SU-DHL-6 (cell line): ENCODE data around the gene ZSWIM3.

ENCODE experiments used
- H2AFZ ChIP-seq: fragments of 200-600 bp; sonication (generic); 2 replicates; pipeline ENCODE4 v1.6.1; 2014; ENCODE audit warnings: low read depth, mild to moderate bottlenecking, moderate library complexity, mixed read lengths, antibody characterized with exemption, low read length; ENCODE audit not compliant: severe bottlenecking
- H3F3A ChIP-seq: fragments of 200-600 bp; shearing (Covaris generic); 2 replicates; pipeline ENCODE4 v1.6.0; 2016; ENCODE audit warnings: antibody characterized with exemption, mild to moderate bottlenecking; ENCODE audit not compliant: insufficient read depth
- H3K27ac ChIP-seq: fragments of 200-600 bp; sonication (generic); 2 replicates; pipeline ENCODE4 v1.5.1; 2016; ENCODE audit warnings: low read depth, mild to moderate bottlenecking, low read length, moderate library complexity, mixed read lengths
- H3K27me3 ChIP-seq: fragments of 200-600 bp; sonication (generic), shearing (Covaris generic); 2 replicates; pipeline ENCODE4 v1.6.0; 2014; ENCODE audit warnings: mild to moderate bottlenecking, low read length
- H3K36me3 ChIP-seq: fragments of 200-600 bp; sonication (generic); 2 replicates; pipeline ENCODE4 v1.6.1; 2014; ENCODE audit warnings: mild to moderate bottlenecking, low read length, mixed read lengths
- H3K4me2 ChIP-seq: fragments of 300-600, 200-600 bp; shearing (Covaris generic), sonication (generic); 2 replicates; pipeline ENCODE4 v1.6.0; 2014; ENCODE audit warnings: low read length, low read depth, mild to moderate bottlenecking; ENCODE audit not compliant: poor library complexity, severe bottlenecking
- H3K4me3 ChIP-seq: fragments of 200-600 bp; sonication (generic); 2 replicates; pipeline ENCODE4 v1.5.1; 2014; ENCODE audit warnings: antibody characterized with exemption, low read length, mild to moderate bottlenecking, mixed read lengths; ENCODE audit not compliant: insufficient read depth, poor library complexity, severe bottlenecking
- H3K79me2 ChIP-seq: fragments of 200-600 bp; sonication (generic); 2 replicates; pipeline ENCODE4 v1.6.1; 2014; ENCODE audit warnings: mild to moderate bottlenecking, low read length, moderate library complexity; ENCODE audit not compliant: insufficient read depth
- H3K9ac ChIP-seq: fragments of 200-600 bp; sonication (generic); 2 replicates; pipeline ENCODE4 v1.7.0; 2014; ENCODE audit warnings: mild to moderate bottlenecking, low read length
- H3K9me2 ChIP-seq: fragments of 200-600 bp; sonication (generic); replicated peaks from 2 replicates; pipeline ENCODE4 v1.6.1; 2014; ENCODE audit warnings: low read length; ENCODE audit not compliant: insufficient read depth
- H3K9me3 ChIP-seq: fragments of 200-600 bp; sonication (generic); 2 replicates; pipeline ENCODE4 v1.6.1; 2014; ENCODE audit warnings: low read length, mixed read lengths; ENCODE audit not compliant: insufficient read depth
- H4K20me1 ChIP-seq: fragments of 200-600 bp; sonication (generic); 2 replicates; pipeline ENCODE4 v1.6.1; 2014; ENCODE audit warnings: low read depth, mild to moderate bottlenecking, antibody characterized with exemption, low read length, moderate library complexity, mixed read lengths
- EZH2phosphoT487 ChIP-seq: fragments of 200-600 bp; sonication (generic), shearing (Covaris generic); conservative IDR thresholded peaks from 2 replicates; pipeline ENCODE4 v1.6.1; 2018; ENCODE audit warnings: mild to moderate bottlenecking, antibody characterized with exemption, low read length, moderate library complexity, mixed read lengths
- TF ChIP-seq, protein P1 (sequence below): fragments of 200-600 bp; sonication (generic); IDR thresholded peaks from one replicate; pipeline ENCODE4 v1.5.1; 2017; ENCODE audit warnings: antibody characterized with exemption, mild to moderate bottlenecking, low read length, moderate library complexity; ENCODE audit not compliant: insufficient read depth, poor library complexity, severe bottlenecking

ZSWIM3 gene

DNA sequence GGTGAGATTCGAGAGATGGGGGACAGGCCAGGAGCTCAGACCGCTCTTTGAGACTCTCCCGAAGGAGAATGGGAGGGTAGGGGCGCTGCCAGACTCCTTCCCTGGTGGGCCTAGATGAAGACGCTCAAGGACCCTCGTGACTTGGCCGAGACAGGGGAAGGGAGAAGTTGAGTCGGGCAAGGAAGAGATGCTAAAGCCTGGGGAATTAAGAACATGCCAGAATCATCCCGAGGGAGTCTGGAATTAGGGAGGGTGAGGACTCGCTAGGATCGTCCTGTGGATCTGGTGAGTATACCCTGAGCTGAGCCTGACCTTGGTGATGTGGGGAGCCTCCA lies 44.4 kb upstream of the ZSWIM3 start:
- H3K79me2 ChIP-seq, result peaks cover 19% of the 10 kb centered on the region
- peaks cover 27% of the 10 kb centered on the region for H3F3A ChIP-seq
- H2AFZ ChIP-seq, result peak overlapping the region; percentile 58

DNA sequence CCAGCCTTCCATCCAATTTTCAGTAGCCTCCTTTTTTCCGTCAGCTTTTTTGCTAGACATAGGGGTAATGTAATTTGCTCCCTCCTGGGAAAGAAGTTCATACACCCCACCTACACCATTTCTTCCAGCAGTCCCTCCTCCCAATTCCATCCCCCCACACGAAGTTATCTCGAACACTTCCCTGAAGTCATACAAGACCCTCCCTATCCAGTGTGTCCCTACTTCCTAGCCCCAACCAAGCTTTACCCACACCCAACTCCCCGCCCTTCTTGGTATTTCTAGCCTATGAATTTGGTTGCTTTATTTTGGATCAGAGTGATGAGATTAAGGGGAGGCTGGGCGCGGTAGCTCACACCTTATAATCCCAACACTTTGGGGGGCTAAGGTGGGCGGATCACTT lies 43.9 kb upstream of the ZSWIM3 start:
- H3K79me2 ChIP-seq, result peaks cover 19% of the 10 kb centered on the region
- no peaks in the 10 kb centered on the region for H3K9me3 ChIP-seq
- H3K27ac ChIP-seq, result peak overlapping the region; percentile 81
- H4K20me1 ChIP-seq, result no peaks in the 10 kb centered on the region
- H2AFZ ChIP-seq, result no peak overlapping the region
- H3F3A ChIP-seq, result peaks cover 33% of the 10 kb centered on the region
- peak overlapping the region; percentile 73 for H3K4me2 ChIP-seq
- H3K36me3 ChIP-seq, result peaks cover 24% of the 10 kb centered on the region
- no peaks in the 10 kb centered on the region for H3K27me3 ChIP-seq
- peak overlapping the region; percentile 88 for H3K4me3 ChIP-seq
- H3K9me2 ChIP-seq, result no peaks in the 10 kb centered on the region
- H3K9ac ChIP-seq, result peak overlapping the region; percentile 95
- TF ChIP-seq, protein P1, sequence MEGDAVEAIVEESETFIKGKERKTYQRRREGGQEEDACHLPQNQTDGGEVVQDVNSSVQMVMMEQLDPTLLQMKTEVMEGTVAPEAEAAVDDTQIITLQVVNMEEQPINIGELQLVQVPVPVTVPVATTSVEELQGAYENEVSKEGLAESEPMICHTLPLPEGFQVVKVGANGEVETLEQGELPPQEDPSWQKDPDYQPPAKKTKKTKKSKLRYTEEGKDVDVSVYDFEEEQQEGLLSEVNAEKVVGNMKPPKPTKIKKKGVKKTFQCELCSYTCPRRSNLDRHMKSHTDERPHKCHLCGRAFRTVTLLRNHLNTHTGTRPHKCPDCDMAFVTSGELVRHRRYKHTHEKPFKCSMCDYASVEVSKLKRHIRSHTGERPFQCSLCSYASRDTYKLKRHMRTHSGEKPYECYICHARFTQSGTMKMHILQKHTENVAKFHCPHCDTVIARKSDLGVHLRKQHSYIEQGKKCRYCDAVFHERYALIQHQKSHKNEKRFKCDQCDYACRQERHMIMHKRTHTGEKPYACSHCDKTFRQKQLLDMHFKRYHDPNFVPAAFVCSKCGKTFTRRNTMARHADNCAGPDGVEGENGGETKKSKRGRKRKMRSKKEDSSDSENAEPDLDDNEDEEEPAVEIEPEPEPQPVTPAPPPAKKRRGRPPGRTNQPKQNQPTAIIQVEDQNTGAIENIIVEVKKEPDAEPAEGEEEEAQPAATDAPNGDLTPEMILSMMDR, result no peak
- TF ChIP-seq EZH2phosphoT487, result no peak

More for the DNA sequence above, 44.4 kb upstream of the ZSWIM3 start:
- Histone ChIP-seq H4K20me1 (no peaks in the 10 kb centered on the region), H3K27me3 (no peaks in the 10 kb centered on the region), H3K9me2 (no peaks in the 10 kb centered on the region), H3K9ac (peak overlapping the region; percentile 95), H3K4me3 (peak overlapping the region; percentile 88), H3K9me3 (no peaks in the 10 kb centered on the region), H3K4me2 (peak overlapping the region; percentile 73), H3K36me3 (peaks cover 24% of the 10 kb centered on the region), H3K27ac (peak overlapping the region; percentile 81)
- TF ChIP-seq, protein P1, result no peak

- Histone ChIP-seq H3K27me3 (no peaks in the 10 kb centered on the region), H3K79me2 (peaks cover 19% of the 10 kb centered on the region), H3K9me3 (no peaks in the 10 kb centered on the region), H3K4me3 (no peak overlapping the region), H3K27ac (no peak overlapping the region), H3K4me2 (peak overlapping the region; percentile 73), H2AFZ (no peak overlapping the region), H4K20me1 (no peaks in the 10 kb centered on the region), H3K36me3 (peaks cover 24% of the 10 kb centered on the region), H3K9ac (no peak overlapping the region), H3F3A (peaks cover 34% of the 10 kb centered on the region), H3K9me2 (no peaks in the 10 kb centered on the region)
- no peak for TF ChIP-seq EZH2phosphoT487
- TF ChIP-seq, protein P1, result no peak
Observed at GRCh38 chr20:45814314-45814713, 43.1 kb upstream of the ZSWIM3 start.
